ENCODE data around the gene PCSK6.
"Not testable (repeated sequence)": the region's sequence is repeated elsewhere in the genome, so short reads cannot be mapped to it uniquely, and the experiment has no call there.

PCSK6 gene

DNA sequence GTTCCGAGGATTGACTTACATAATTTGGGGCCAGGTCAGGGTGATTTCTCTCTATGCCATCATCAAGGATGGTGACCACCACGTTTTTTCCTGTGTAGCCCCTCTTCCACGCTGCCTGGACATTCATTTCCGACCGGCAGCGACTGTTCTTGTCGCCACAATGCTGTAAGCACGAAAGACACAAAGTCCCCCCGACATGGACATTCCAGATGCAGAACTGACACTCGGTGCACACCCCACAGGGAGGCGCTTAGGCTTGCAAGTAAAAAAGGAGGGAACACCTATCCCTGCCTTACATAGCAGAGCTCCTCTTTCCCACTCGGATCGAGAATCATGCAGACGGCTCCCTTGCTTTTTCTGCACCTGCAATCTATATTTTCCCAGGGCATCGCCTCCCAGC, 58.2 kb downstream of the PCSK6 start:
- Histone ChIP-seq H3K36me3 (ENCODE audit: control insufficient read depth, insufficient read depth, low read length) (no peaks in the 10 kb centered on the region), H3K9ac (ENCODE audit: low read depth, low read length) (no peak overlapping the region), H3K27me3 (ENCODE audit: control insufficient read depth, insufficient read depth, low read length) (peaks cover 23% of the 10 kb centered on the region), H3K9me3 (ENCODE audit: control insufficient read depth, insufficient read depth, low read length) (no peaks in the 10 kb centered on the region), H3K27ac (ENCODE audit: low read depth, low read length) (no peak overlapping the region), H3K4me3 (ENCODE audit: low read depth, low read length) (no peak overlapping the region), H3K4me1 (ENCODE audit: control insufficient read depth, insufficient read depth, low read length) (peaks cover 5% of the 10 kb centered on the region)

DNA sequence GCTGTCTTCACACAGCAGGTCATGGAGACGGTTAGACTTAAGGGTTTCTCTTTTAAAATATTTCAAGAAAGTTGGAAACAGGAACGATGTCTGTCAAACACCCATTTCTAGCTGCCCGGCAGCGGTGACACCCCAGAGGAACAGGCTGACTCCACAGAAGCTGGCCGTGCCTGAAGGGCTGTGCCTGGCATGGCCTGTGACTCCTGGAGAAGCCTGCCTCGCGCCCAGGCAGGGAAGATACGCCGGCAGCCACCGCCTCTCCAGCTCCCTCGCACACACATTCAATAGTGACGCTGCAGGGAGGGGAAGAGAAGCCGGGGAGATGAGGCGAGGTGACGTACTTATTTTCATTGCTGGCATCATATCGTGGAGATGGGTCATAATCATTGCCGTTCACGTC, 59.9 kb downstream of the PCSK6 start:
- no peak overlapping the region for H3K9ac ChIP-seq (ENCODE audit: low read depth, low read length)
- no peaks in the 10 kb centered on the region for H3K36me3 ChIP-seq (ENCODE audit: control insufficient read depth, insufficient read depth, low read length)
- no peak overlapping the region for H3K4me3 ChIP-seq (ENCODE audit: low read depth, low read length)
- H3K4me1 ChIP-seq (ENCODE audit: control insufficient read depth, insufficient read depth, low read length), result peaks cover 9% of the 10 kb centered on the region
- peaks cover 29% of the 10 kb centered on the region for H3K27me3 ChIP-seq (ENCODE audit: control insufficient read depth, insufficient read depth, low read length)
- no peak overlapping the region for H3K27ac ChIP-seq (ENCODE audit: low read depth, low read length)
- H3K9me3 ChIP-seq (ENCODE audit: control insufficient read depth, insufficient read depth, low read length), result no peaks in the 10 kb centered on the region

DNA sequence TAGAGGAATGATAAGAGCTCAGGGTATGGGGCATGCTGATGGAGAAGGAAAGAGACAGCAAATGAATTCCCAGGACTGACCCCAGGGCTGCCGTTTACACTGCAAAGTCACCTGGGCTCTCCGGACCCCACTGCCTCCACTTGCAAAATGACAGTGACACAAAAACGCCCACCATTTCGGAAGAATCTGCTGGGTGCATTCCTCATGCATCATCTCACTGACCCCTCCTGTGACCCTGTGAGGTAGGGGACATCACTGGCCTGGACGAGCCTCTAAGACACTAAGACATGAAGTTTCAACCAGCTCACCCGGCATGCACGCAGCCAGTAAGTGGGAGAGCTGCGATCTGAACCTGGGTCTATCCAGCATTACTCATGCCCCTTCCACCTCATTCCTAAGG, 60.3 kb downstream of the PCSK6 start:
- H3K36me3 ChIP-seq (ENCODE audit: control insufficient read depth, insufficient read depth, low read length), result no peaks in the 10 kb centered on the region
- H3K9ac ChIP-seq (ENCODE audit: low read depth, low read length), result no peak overlapping the region
- H3K27ac ChIP-seq (ENCODE audit: low read depth, low read length), result no peak overlapping the region
- H3K4me1 ChIP-seq (ENCODE audit: control insufficient read depth, insufficient read depth, low read length), result peaks cover 9% of the 10 kb centered on the region
- H3K4me3 ChIP-seq (ENCODE audit: low read depth, low read length), result no peak overlapping the region
- H3K27me3 ChIP-seq (ENCODE audit: control insufficient read depth, insufficient read depth, low read length), result peaks cover 33% of the 10 kb centered on the region
- no peaks in the 10 kb centered on the region for H3K9me3 ChIP-seq (ENCODE audit: control insufficient read depth, insufficient read depth, low read length)

DNA sequence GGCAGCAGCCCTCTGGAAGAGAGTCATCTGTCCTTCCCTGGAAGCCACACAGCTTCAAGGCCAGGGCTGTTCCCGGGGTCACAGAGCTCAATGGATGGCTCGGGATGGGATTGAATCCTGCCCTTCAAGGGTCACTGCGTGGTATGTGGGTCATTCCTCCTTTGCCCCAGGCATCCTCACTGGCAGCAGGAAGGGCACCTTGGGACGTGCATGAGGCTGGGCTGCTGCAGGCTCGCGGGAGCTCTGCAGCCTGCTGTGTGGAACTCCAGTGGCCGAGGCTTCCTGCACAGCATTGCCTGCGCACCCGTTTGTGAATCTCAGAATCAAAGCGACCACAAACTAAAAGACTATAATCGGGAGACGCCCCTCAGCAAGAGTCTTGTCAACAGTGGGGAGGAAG, 60.7 kb downstream of the PCSK6 start:
- Histone ChIP-seq H3K9ac (ENCODE audit: low read depth, low read length) (no peak overlapping the region), H3K27ac (ENCODE audit: low read depth, low read length) (no peak overlapping the region), H3K27me3 (ENCODE audit: control insufficient read depth, insufficient read depth, low read length) (peaks cover 34% of the 10 kb centered on the region), H3K4me3 (ENCODE audit: low read depth, low read length) (no peak overlapping the region), H3K9me3 (ENCODE audit: control insufficient read depth, insufficient read depth, low read length) (no peaks in the 10 kb centered on the region), H3K4me1 (ENCODE audit: control insufficient read depth, insufficient read depth, low read length) (peaks cover 9% of the 10 kb centered on the region), H3K36me3 (ENCODE audit: control insufficient read depth, insufficient read depth, low read length) (no peaks in the 10 kb centered on the region)

DNA sequence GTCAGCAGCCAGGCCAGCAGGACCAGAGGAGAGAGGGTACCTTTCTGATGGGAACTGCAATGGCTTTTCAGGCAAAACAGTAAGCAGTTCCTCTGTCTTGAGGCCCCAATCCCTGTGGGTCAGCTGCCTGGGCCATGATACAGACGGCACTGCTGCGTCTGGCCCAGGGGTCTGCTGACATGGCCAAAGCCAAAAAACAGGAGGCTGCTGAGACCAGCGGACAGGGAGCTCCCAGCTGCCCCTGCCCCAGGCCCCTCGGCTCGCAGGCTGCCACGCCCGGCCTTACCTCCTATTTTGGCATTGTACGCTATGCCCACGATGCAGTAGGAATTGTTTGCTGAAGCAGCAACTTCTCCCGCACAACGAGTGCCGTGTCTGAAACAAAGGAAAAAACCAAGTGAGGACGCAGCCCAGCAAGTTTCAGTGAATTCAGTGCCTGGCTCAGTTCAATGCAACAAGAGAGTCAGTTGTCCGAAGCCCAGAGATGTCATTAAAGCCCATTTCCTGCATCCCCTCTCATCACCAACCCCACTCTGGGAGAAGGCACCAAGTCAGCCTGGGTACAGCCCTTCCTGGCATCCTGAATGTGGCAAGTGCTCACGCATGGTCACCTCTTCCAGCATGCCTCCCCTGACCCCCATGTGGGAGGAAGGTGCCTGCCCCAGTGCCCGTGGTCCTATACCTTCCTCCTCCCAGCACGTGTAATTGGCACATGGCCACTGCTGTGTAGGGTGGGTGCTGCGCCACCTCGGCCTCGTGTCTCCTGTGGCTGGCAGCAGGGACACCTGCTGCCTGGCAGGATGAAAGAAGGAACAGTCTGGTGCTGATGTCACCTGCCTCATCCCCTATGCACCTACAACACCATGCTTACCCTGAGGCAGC, 61.7 kb downstream of the PCSK6 start:
- Histone ChIP-seq H3K27ac (ENCODE audit: low read depth, low read length) (no peak overlapping the region), H3K9ac (ENCODE audit: low read depth, low read length) (no peak overlapping the region), H3K9me3 (ENCODE audit: control insufficient read depth, insufficient read depth, low read length) (no peaks in the 10 kb centered on the region), H3K4me3 (ENCODE audit: low read depth, low read length) (no peak overlapping the region), H3K4me1 (ENCODE audit: control insufficient read depth, insufficient read depth, low read length) (peaks cover 9% of the 10 kb centered on the region), H3K36me3 (ENCODE audit: control insufficient read depth, insufficient read depth, low read length) (no peaks in the 10 kb centered on the region), H3K27me3 (ENCODE audit: control insufficient read depth, insufficient read depth, low read length) (peaks cover 34% of the 10 kb centered on the region)

DNA sequence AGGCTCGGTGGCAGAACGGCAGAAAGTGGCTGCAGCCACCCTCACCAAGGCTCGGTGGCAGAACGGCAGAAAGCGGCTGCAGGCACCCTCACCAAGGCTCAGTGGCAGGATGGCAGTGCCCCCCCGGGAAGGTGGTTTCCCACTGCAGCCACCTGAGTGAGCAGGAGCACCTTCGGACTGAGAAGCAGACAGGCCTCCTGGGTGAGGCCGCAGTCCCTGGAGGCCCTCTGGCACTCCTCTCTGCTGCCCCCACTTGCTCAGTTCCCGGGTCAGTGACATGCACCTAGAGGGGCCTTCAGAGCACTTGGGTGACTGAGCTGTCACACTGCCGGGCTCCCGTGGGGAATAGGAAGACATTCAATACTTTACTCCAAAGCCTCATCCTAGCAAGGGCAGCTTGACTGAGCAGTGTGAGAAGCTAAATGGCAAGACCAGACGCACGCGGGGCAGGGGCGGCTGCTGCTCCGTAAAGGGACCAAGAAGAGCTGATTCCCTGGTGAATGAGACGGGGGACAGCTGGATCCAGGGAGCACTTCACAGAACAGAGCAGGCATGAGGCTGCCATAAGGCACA, 62.7 kb downstream of the PCSK6 start:
- no peak overlapping the region for H3K27ac ChIP-seq (ENCODE audit: low read depth, low read length)
- H3K4me1 ChIP-seq (ENCODE audit: control insufficient read depth, insufficient read depth, low read length), result peaks cover 9% of the 10 kb centered on the region
- no peaks in the 10 kb centered on the region for H3K36me3 ChIP-seq (ENCODE audit: control insufficient read depth, insufficient read depth, low read length)
- no peak overlapping the region for H3K4me3 ChIP-seq (ENCODE audit: low read depth, low read length)
- H3K9me3 ChIP-seq (ENCODE audit: control insufficient read depth, insufficient read depth, low read length), result no peaks in the 10 kb centered on the region
- no peak overlapping the region for H3K9ac ChIP-seq (ENCODE audit: low read depth, low read length)
- H3K27me3 ChIP-seq (ENCODE audit: control insufficient read depth, insufficient read depth, low read length), result peaks cover 34% of the 10 kb centered on the region

DNA sequence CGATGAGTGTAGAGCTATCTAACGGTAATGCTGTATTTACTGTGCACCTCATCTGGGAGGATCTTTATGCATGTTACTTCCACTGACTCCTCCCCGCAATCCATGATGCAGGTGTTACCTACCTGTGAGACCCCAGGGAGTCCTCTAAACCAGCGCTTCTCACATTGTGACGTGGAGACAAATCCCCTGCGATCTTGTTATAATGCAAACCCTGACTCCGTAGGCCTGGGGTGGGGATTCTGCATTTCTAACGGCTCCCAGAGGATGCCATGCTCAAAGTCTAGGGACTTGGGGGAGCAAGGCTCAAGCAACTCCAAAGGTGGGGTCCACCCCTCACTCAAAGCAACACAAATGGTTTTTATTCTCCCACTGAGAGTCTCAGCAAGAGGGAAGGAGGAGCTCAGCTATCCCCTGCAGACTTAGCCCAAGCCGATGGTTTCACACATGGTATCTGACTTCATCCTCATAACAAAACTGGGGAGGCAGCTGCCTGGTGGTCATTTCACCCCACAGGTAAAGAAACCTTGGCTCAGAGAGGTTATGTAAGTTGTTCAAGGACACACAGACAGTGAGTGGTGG, 63.6 kb downstream of the PCSK6 start:
- Histone ChIP-seq H3K4me1 (ENCODE audit: control insufficient read depth, insufficient read depth, low read length) (peaks cover 9% of the 10 kb centered on the region), H3K4me3 (ENCODE audit: low read depth, low read length) (no peak overlapping the region), H3K27ac (ENCODE audit: low read depth, low read length) (no peak overlapping the region), H3K9me3 (ENCODE audit: control insufficient read depth, insufficient read depth, low read length) (no peaks in the 10 kb centered on the region), H3K9ac (ENCODE audit: low read depth, low read length) (no peak overlapping the region), H3K36me3 (ENCODE audit: control insufficient read depth, insufficient read depth, low read length) (no peaks in the 10 kb centered on the region), H3K27me3 (ENCODE audit: control insufficient read depth, insufficient read depth, low read length) (peaks cover 34% of the 10 kb centered on the region)

DNA sequence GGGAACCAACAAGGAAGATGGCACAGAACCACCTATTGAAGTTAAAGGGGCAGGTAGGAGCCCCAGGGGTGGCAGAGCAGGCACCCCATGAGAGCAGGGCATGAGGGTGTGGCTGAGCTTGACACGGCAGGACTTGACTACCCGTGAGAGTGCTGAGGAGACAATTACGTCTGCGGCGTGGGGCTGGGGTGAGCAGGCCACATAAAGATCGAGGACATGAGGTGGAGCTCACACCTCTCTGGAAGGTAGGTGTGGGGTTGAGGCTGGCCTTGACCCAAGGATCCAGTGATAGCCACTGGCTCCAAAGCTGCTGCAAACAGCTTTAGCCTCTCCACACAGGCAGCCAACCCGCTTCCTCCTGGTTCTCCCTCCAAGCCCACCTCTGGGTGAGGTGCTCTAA, 64.5 kb downstream of the PCSK6 start:
- Histone ChIP-seq H3K4me3 (ENCODE audit: low read depth, low read length) (no peak overlapping the region), H3K4me1 (ENCODE audit: control insufficient read depth, insufficient read depth, low read length) (peaks cover 9% of the 10 kb centered on the region), H3K36me3 (ENCODE audit: control insufficient read depth, insufficient read depth, low read length) (no peaks in the 10 kb centered on the region), H3K9me3 (ENCODE audit: control insufficient read depth, insufficient read depth, low read length) (no peaks in the 10 kb centered on the region), H3K9ac (ENCODE audit: low read depth, low read length) (no peak overlapping the region), H3K27me3 (ENCODE audit: control insufficient read depth, insufficient read depth, low read length) (peaks cover 34% of the 10 kb centered on the region), H3K27ac (ENCODE audit: low read depth, low read length) (no peak overlapping the region)

DNA sequence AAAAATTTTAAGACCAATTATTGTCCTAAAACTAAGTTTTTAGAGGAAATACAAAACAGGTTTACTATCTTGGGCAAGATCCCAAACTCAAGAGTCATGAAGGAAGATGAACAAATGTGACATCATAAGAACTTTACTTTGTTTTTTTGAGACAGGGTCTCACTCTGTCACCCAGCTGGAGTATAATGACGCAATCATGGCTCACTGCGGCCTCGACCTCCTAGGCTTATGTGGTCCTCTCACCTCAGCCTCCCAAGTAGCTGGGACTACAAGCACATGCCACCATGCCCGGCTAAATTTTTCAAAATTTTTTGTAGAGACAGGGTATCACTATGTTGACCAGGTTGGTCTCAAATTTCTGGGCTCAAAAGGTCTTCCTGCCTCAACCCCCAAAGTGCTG, 69.3 kb downstream of the PCSK6 start:
- H3K9ac ChIP-seq (ENCODE audit: low read depth, low read length), result no peak overlapping the region
- H3K4me1 ChIP-seq (ENCODE audit: control insufficient read depth, insufficient read depth, low read length), result no peaks in the 10 kb centered on the region

DNA sequence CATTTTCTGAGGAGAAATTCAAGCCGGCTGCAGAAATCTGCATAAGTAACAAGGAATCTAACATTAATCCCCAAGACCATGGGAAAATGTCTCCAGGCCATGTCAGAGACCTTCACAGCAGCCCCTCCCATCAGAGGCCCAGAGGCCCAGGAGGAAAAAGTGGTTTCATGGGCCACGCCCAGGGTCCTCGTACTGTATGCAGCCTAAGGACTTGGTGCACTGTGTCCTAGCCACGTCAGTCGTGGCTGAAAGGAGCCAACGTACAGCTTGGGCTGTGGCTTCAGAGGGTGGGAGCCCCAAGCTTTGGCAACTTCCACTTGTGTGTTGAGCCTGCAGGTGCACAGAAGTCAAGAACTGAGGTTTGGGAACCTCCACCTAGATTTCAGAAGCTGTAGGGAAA, 73.0 kb downstream of the PCSK6 start:
- H3K9me3 ChIP-seq (ENCODE audit: control insufficient read depth, insufficient read depth, low read length); H3K27ac ChIP-seq (ENCODE audit: low read depth, low read length); H3K36me3 ChIP-seq (ENCODE audit: control insufficient read depth, insufficient read depth, low read length); H3K4me1 ChIP-seq (ENCODE audit: control insufficient read depth, insufficient read depth, low read length); H3K27me3 ChIP-seq (ENCODE audit: control insufficient read depth, insufficient read depth, low read length); H3K4me3 ChIP-seq (ENCODE audit: low read depth, low read length); H3K9ac ChIP-seq (ENCODE audit: low read depth, low read length): not testable (repeated sequence)

More for the DNA sequence above, 69.3 kb downstream of the PCSK6 start:
- Histone ChIP-seq H3K27me3 (ENCODE audit: control insufficient read depth, insufficient read depth, low read length) (peaks cover 8% of the 10 kb centered on the region), H3K27ac (ENCODE audit: low read depth, low read length) (no peak overlapping the region), H3K4me3 (ENCODE audit: low read depth, low read length) (no peak overlapping the region), H3K36me3 (ENCODE audit: control insufficient read depth, insufficient read depth, low read length) (no peaks in the 10 kb centered on the region), H3K9me3 (ENCODE audit: control insufficient read depth, insufficient read depth, low read length) (no peaks in the 10 kb centered on the region)

DNA sequence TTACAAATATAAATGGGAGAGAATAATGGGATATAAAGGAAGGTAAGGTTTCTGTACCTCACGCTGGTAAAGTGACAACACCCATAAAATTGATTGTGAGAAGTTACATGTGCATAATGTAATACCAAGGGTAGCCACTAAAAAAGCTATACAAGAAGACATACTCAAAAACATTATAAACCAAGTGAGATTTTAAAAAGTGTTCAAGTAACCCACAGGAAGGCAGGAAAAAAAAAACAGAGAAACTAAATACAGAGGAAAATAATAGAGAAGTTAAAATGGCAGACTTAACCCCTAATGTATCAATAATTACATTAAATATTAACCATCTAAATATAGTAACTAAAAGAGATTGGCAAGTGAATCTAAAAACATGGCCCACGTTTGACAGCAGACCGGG, 76.3 kb downstream of the PCSK6 start:
- Histone ChIP-seq H3K9ac (ENCODE audit: low read depth, low read length) (no peak overlapping the region), H3K9me3 (ENCODE audit: control insufficient read depth, insufficient read depth, low read length) (no peaks in the 10 kb centered on the region), H3K36me3 (ENCODE audit: control insufficient read depth, insufficient read depth, low read length) (no peaks in the 10 kb centered on the region), H3K4me1 (ENCODE audit: control insufficient read depth, insufficient read depth, low read length) (peaks cover 5% of the 10 kb centered on the region; the same call in 1 of the 2 replicates), H3K4me3 (ENCODE audit: low read depth, low read length) (no peak overlapping the region), H3K27me3 (ENCODE audit: control insufficient read depth, insufficient read depth, low read length) (no peaks in the 10 kb centered on the region), H3K27ac (ENCODE audit: low read depth, low read length) (no peak overlapping the region)

Measured in HUES48 (cell line).